ENCODE measurements around the gene STARD4.
A peak's percentile ranks its signal among the peaks of the same experiment; 100 is the strongest.

Gene STARD4

GRCh38 chr5:111512375-111513130 lies at the start of gene STARD4:
STARD4 (minus strand) TSS chr5:111512535; CDS start chr5:111507433, 5,102 bp downstream.
- DNase-seq (ENCODE audit: low spot score): peak; percentile 99
- ChIA-PET CTCF (interaction anchor here (0.6 to 1.3 kb wide), 4 partner anchors 19 to 322 kb away, joined by 3 to 6 read pairs (median 4); no protein-coding TSS in a partner anchor), POLR2A (ENCODE audit: low non-redundant PET) (no interaction called here)
- TF ChIP-seq, protein P1, sequence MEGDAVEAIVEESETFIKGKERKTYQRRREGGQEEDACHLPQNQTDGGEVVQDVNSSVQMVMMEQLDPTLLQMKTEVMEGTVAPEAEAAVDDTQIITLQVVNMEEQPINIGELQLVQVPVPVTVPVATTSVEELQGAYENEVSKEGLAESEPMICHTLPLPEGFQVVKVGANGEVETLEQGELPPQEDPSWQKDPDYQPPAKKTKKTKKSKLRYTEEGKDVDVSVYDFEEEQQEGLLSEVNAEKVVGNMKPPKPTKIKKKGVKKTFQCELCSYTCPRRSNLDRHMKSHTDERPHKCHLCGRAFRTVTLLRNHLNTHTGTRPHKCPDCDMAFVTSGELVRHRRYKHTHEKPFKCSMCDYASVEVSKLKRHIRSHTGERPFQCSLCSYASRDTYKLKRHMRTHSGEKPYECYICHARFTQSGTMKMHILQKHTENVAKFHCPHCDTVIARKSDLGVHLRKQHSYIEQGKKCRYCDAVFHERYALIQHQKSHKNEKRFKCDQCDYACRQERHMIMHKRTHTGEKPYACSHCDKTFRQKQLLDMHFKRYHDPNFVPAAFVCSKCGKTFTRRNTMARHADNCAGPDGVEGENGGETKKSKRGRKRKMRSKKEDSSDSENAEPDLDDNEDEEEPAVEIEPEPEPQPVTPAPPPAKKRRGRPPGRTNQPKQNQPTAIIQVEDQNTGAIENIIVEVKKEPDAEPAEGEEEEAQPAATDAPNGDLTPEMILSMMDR (conservative IDR thresholded peaks at IDR 0.05; ENCODE audit: low read depth): no peak
- peak within 1 kb of the TSS; percentile 97 for H3K27ac ChIP-seq

DNA sequence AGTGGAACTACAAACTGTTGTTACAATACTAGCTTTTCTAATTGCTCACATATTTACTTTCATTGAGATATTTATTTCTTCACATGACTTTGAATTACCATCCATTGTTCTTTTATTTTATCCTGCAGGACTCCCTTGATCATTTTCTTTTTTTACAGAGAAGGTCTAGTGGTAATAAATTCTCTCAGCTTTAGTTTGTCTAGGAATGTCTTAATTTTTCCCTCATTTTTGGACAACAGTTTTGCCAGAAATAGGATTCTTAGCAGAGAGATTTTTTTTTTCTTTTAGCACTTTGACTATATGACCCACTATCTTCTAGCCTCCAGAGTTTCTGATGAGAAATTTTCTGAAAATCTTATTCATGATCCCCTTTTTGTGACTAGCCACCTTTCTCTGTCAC lies 47.3 kb upstream of the STARD4 start:
- DNase-seq (ENCODE audit: low spot score): no peak
- POLR2A ChIA-PET (ENCODE audit: low non-redundant PET): no interaction called here
- CTCF ChIA-PET: interaction anchor here (1.2 kb wide), 1 partner anchor 9 kb away, joined by 6 read pairs; no protein-coding TSS in a partner anchor
- no peak overlapping the region for H3K27ac ChIP-seq
- TF ChIP-seq, protein P1 (conservative IDR thresholded peaks at IDR 0.05; ENCODE audit: low read depth): no peak

DNA sequence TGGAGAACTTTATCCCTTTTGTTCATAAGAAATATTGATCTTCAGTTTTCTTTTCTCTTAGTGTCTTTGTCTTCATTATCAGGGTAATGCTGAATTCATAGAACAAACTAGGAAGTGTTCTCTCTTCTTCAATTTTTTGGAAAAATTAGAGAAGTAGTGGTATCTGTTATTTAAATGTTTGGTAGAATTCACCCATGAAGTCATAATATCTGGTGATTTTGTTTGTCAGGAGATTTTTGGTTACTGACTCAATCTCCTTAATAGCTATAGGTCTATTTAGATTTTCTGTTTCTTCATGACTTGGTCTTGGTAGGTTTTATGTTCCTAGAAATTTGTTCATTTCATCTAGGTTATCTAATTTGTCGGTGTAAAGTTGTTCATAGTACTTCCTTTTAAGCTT lies 45.4 kb upstream of the STARD4 start:
- no peak overlapping the region for H3K27ac ChIP-seq
- ChIA-PET CTCF (interaction anchor here (0.5 kb wide), 1 partner anchor 11 kb away, joined by 4 read pairs; no protein-coding TSS in a partner anchor), POLR2A (ENCODE audit: low non-redundant PET) (no interaction called here)
- TF ChIP-seq, protein P1 (conservative IDR thresholded peaks at IDR 0.05; ENCODE audit: low read depth): no peak
- no peak for DNase-seq (ENCODE audit: low spot score)

GRCh38 chr5:111557111-111557510 lies 44.8 kb upstream of the STARD4 start:
- DNase-seq (ENCODE audit: low spot score): no peak
- H3K27ac ChIP-seq: no peak overlapping the region
- TF ChIP-seq, protein P1 (conservative IDR thresholded peaks at IDR 0.05; ENCODE audit: low read depth): no peak
- CTCF ChIA-PET: no interaction called here
- POLR2A ChIA-PET (ENCODE audit: low non-redundant PET): no interaction called here

DNA sequence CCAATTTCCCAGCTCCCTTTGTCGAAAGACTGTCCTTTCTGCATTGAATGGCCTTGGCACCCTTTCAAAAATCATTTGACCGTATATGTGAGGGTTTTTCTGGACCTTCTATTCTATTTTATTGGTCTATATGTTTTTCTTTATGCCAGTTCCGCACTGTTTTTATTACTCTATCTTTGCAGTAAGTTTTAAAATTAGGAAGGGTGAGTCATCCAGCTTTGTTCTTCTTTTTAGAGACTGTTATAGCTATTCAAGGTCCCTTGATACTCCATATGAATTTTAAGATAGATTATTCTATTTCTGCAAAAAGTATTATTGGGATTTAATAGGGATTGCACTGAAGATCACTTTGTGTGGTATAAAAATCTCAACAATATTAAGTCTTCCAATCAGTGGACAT lies 44.2 kb upstream of the STARD4 start:
- TF ChIP-seq, protein P1 (conservative IDR thresholded peaks at IDR 0.05; ENCODE audit: low read depth): no peak
- ChIA-PET CTCF (interaction anchor here (0.7 to 0.8 kb wide), 3 partner anchors 9 to 187 kb away, joined by 3 to 6 read pairs (median 5); no protein-coding TSS in a partner anchor), POLR2A (ENCODE audit: low non-redundant PET) (no interaction called here)
- no peak overlapping the region for H3K27ac ChIP-seq
- DNase-seq (ENCODE audit: low spot score): no peak

GRCh38 chr5:111555760-111556159 lies 43.4 kb upstream of the STARD4 start:
- ChIA-PET CTCF (interaction anchor here (0.8 kb wide), 1 partner anchor 24 kb away, joined by 5 read pairs; no protein-coding TSS in a partner anchor), POLR2A (ENCODE audit: low non-redundant PET) (no interaction called here)
- no peak overlapping the region for H3K27ac ChIP-seq
- no peak for DNase-seq (ENCODE audit: low spot score)
- TF ChIP-seq, protein P1 (conservative IDR thresholded peaks at IDR 0.05; ENCODE audit: low read depth): no peak
